Duodenal mucosa (tissue), 2 donors: ENCODE measurements around the gene AFF3.
"Not testable (repeated sequence)": the region's sequence is repeated elsewhere in the genome, so short reads cannot be mapped to it uniquely, and the experiment has no call there.

Experiments used
- H3K27ac ChIP-seq: one replicate; pipeline ENCODE4 v1.7.0; 2013; ENCODE audit warnings: low read depth, low read length
- H3K27me3 ChIP-seq, 2 donors: one replicate each; pipeline ENCODE4 v1.7.0; 2013; ENCODE audit warnings: low read length in 2 of 2, control low read depth in 1 of 2; ENCODE audit not compliant: insufficient read depth in 2 of 2, control insufficient read depth in 1 of 2
- H3K36me3 ChIP-seq, 2 donors: one replicate each; pipeline ENCODE4 v1.7.0; 2013; ENCODE audit warnings: low read length in 2 of 2, control low read depth in 1 of 2; ENCODE audit not compliant: insufficient read depth in 2 of 2, control insufficient read depth in 1 of 2
- H3K4me1 ChIP-seq, 2 donors: one replicate each; pipeline ENCODE4 v1.7.0; 2013; ENCODE audit warnings: low read length in 2 of 2, control low read depth in 1 of 2; ENCODE audit not compliant: insufficient read depth in 2 of 2, control insufficient read depth in 1 of 2
- H3K4me3 ChIP-seq, 2 donors: one replicate each; pipeline ENCODE4 v1.7.0; 2013; ENCODE audit warnings: low read length in 2 of 2, low read depth in 1 of 2
- H3K9ac ChIP-seq, 2 donors: one replicate each; pipeline ENCODE4 v1.7.0; 2013; ENCODE audit warnings: low read length in 2 of 2, low read depth in 1 of 2
- H3K9me3 ChIP-seq, 2 donors: one replicate each; pipeline ENCODE4 v1.7.0; 2013; ENCODE audit warnings: low read length in 2 of 2, control low read depth in 1 of 2; ENCODE audit not compliant: control insufficient read depth in 1 of 2

AFF3 gene

GRCh38 chr2:100178864-100179263 lies 36.5 kb upstream of the AFF3 start:
- no peak overlapping the region for H3K9ac ChIP-seq
- H3K27me3 ChIP-seq, result no peaks in the 10 kb centered on the region
- no peaks in the 10 kb centered on the region for H3K36me3 ChIP-seq
- no peaks in the 10 kb centered on the region for H3K9me3 ChIP-seq
- H3K4me1 ChIP-seq, result peaks cover 0 to 6% of the 10 kb centered on the region in 2 donors
- no peak overlapping the region for H3K27ac ChIP-seq
- H3K4me3 ChIP-seq, result no peak overlapping the region

- H3K9me3 ChIP-seq, result no peaks in the 10 kb centered on the region
These were observed 35.8 kb upstream of the AFF3 start for GRCh38 chr2:100178085-100178788.

GRCh38 chr2:100176925-100177324 lies 34.5 kb upstream of the AFF3 start:
- Histone ChIP-seq H3K9ac (no peak overlapping the region), H3K27ac (no peak overlapping the region), H3K9me3 (no peaks in the 10 kb centered on the region), H3K4me3 (no peak overlapping the region), H3K4me1 (no peaks in the 10 kb centered on the region), H3K27me3 (no peaks in the 10 kb centered on the region), H3K36me3 (no peaks in the 10 kb centered on the region)

More at GRCh38 chr2:100178085-100178788, 35.8 kb upstream of the AFF3 start:
- H3K4me3 ChIP-seq, result no peak overlapping the region
- H3K9ac ChIP-seq, result no peak overlapping the region
- H3K27ac ChIP-seq, result no peak overlapping the region
- H3K4me1 ChIP-seq, result peaks cover 0 to 4% of the 10 kb centered on the region in 2 donors
- no peaks in the 10 kb centered on the region for H3K27me3 ChIP-seq
- H3K36me3 ChIP-seq, result no peaks in the 10 kb centered on the region

GRCh38 chr2:100174026-100174431 lies 31.6 kb upstream of the AFF3 start:
- H3K27ac ChIP-seq, result no peak overlapping the region
- H3K9ac ChIP-seq, result no peak overlapping the region
- no peaks in the 10 kb centered on the region for H3K36me3 ChIP-seq
- no peaks in the 10 kb centered on the region for H3K27me3 ChIP-seq
- no peaks in the 10 kb centered on the region for H3K9me3 ChIP-seq
- no peaks in the 10 kb centered on the region for H3K4me1 ChIP-seq
- H3K4me3 ChIP-seq, result no peak overlapping the region

- Histone ChIP-seq H3K9ac (no peak overlapping the region), H3K4me1 (no peaks in the 10 kb centered on the region), H3K36me3 (no peaks in the 10 kb centered on the region), H3K27me3 (no peaks in the 10 kb centered on the region), H3K4me3 (no peak overlapping the region), H3K27ac (no peak overlapping the region), H3K9me3 (peaks cover 3 to 5% of the 10 kb centered on the region in 2 donors)
These were observed 24.3 kb upstream of the AFF3 start for GRCh38 chr2:100166701-100167100.

GRCh38 chr2:100163605-100164004 lies 21.2 kb upstream of the AFF3 start:
- Histone ChIP-seq H3K27ac (no peak overlapping the region), H3K9ac (no peak overlapping the region), H3K27me3 (no peaks in the 10 kb centered on the region), H3K4me3 (no peak overlapping the region), H3K9me3 (peaks cover 3 to 5% of the 10 kb centered on the region in 2 donors), H3K36me3 (no peaks in the 10 kb centered on the region), H3K4me1 (no peaks in the 10 kb centered on the region)

GRCh38 chr2:100161945-100162620 lies 19.7 kb upstream of the AFF3 start:
- Histone ChIP-seq H3K9me3 (peaks cover 5% of the 10 kb centered on the region in 2 donors), H3K36me3 (no peaks in the 10 kb centered on the region), H3K4me1 (no peaks in the 10 kb centered on the region), H3K27me3 (no peaks in the 10 kb centered on the region), H3K9ac (no peak overlapping the region), H3K27ac (no peak overlapping the region), H3K4me3 (no peak overlapping the region)

GRCh38 chr2:100160396-100160795 lies 18.0 kb upstream of the AFF3 start:
- Histone ChIP-seq H3K9me3 (peaks cover 5% of the 10 kb centered on the region in 2 donors), H3K36me3 (no peaks in the 10 kb centered on the region), H3K27ac (no peak overlapping the region), H3K9ac (no peak overlapping the region), H3K4me3 (no peak overlapping the region), H3K4me1 (no peaks in the 10 kb centered on the region), H3K27me3 (no peaks in the 10 kb centered on the region)

GRCh38 chr2:100151832-100152231 lies 9.4 kb upstream of the AFF3 start:
- H3K9me3 ChIP-seq, H3K27ac ChIP-seq, H3K9ac ChIP-seq, H3K4me3 ChIP-seq, H3K4me1 ChIP-seq, H3K27me3 ChIP-seq, H3K36me3 ChIP-seq: not testable (repeated sequence)

- Histone ChIP-seq H3K27ac (no peak overlapping the region), H3K4me1 (no peaks in the 10 kb centered on the region), H3K9me3 (no peaks in the 10 kb centered on the region), H3K4me3 (no peak overlapping the region), H3K9ac (no peak overlapping the region), H3K27me3 (no peaks in the 10 kb centered on the region), H3K36me3 (no peaks in the 10 kb centered on the region)
These were observed 8.9 kb upstream of the AFF3 start for GRCh38 chr2:100151310-100151709.
